ENCODE measurements around the gene AIRE. TPM values are rescaled to one million over a fixed set of nuclear protein-coding genes. Genes with fewer than 3 reads are reported as not detected.

Gene AIRE
- total RNA-seq, 6 donors from 2014 or later: not detected

DNA sequence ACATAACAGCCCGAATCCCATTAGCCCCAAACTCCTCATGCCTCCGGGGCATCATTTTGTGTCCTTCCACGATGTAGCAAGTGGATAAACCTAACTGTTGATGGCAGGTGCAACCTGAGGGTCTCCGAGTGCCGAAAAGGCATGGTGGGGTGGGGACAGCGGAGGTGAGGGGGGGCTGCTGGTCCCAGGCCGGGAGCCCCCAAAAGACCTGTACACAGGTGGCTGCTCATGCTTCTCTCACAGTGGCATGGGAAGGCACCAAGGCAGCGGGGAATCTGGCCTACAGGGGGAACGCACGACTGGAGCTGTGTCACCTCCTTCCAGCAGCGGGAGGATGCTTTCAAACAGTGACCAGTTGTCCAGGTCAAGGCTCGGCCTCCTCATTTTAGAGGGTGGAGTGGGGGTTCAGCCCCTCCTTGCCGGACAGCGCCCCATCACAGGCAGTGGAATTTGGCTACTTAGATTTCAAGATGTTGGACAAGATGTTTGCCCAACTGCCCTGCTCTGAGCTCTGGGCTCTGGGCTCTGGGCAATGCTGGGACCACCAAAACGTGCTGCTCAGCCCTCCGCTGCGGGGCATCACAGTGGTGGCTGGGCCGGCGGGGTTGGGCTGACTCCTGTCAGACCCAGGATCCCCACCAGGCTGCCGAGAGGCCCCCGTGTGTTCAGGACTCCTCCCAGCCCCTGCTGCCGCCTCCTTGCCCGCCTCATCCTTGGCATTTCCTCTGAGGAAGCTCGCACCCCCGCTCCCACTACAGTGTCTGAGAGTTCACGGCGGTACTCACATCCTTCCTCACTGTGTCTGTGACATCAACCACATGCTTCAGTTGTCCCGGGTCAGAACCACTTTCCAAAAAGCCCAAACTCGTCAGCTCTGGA, 31.6 kb upstream of the AIRE start:
- WGBS, 2 donors: 61 to 72% methylated on average over 17 to 22 of the region's 29 CpGs
- peak in 1 of 2 donors; percentile 32 for ATAC-seq (ENCODE audit: low FRiP score in 2 of 2)
- Histone ChIP-seq H3K4me1 (peaks cover 0 to 9% (median 3%) of the 10 kb centered on the region in 4 donors), H3K36me3 (no peaks in the 10 kb centered on the region), H3K9me3 (no peaks in the 10 kb centered on the region), H3K4me3 (no peak overlapping the region), H3K27ac (no peak overlapping the region), H3K27me3 (no peaks in the 10 kb centered on the region)
- DNase-seq: peak in 1 of 2 donors; percentile 70
- peak in 1 of 2 donors; percentile 20 for TF ChIP-seq POLR2AphosphoS5 (IDR thresholded peaks at IDR 0.05)
- no peak for TF ChIP-seq EP300 (IDR thresholded peaks at IDR 0.05)

DNA sequence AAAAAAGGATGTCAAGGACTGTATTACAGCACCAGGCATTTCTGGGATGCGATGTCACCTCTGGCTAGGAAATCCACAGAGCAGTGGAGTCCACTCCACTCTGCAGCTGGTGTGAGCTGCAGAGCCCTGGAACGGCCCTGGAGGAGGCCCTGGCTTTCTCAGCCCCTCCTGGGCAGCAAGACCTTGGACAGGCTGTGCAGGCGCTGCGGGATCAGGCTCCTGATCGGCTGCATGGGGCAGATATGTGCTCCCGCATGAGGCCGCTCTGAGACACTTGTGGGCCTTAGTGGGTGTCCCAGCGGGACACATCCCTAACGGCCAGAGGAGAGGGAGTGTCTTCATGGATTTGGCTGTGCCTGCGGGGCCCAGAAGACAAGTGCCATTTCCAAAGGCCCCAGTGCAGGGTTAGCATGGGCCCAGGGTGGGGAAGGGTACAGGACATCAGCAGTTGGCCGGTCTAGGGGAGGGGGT, 30.1 kb upstream of the AIRE start:
- Histone ChIP-seq H3K9me3 (no peaks in the 10 kb centered on the region), H3K4me1 (peaks cover 0 to 9% (median 3%) of the 10 kb centered on the region in 4 donors), H3K27me3 (no peaks in the 10 kb centered on the region), H3K36me3 (no peaks in the 10 kb centered on the region), H3K27ac (no peak overlapping the region), H3K4me3 (no peak overlapping the region)
- WGBS, 2 donors: 78 to 94% methylated on average over 1 to 10 of the region's 11 CpGs
- TF ChIP-seq POLR2AphosphoS5 (IDR thresholded peaks at IDR 0.05): no peak
- TF ChIP-seq POLR2A (IDR thresholded peaks at IDR 0.05): no peak
- TF ChIP-seq, protein P1, sequence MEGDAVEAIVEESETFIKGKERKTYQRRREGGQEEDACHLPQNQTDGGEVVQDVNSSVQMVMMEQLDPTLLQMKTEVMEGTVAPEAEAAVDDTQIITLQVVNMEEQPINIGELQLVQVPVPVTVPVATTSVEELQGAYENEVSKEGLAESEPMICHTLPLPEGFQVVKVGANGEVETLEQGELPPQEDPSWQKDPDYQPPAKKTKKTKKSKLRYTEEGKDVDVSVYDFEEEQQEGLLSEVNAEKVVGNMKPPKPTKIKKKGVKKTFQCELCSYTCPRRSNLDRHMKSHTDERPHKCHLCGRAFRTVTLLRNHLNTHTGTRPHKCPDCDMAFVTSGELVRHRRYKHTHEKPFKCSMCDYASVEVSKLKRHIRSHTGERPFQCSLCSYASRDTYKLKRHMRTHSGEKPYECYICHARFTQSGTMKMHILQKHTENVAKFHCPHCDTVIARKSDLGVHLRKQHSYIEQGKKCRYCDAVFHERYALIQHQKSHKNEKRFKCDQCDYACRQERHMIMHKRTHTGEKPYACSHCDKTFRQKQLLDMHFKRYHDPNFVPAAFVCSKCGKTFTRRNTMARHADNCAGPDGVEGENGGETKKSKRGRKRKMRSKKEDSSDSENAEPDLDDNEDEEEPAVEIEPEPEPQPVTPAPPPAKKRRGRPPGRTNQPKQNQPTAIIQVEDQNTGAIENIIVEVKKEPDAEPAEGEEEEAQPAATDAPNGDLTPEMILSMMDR (IDR thresholded peaks at IDR 0.05): no peak
- TF ChIP-seq EP300 (IDR thresholded peaks at IDR 0.05): no peak
- peak; percentile 4 to 33 for ATAC-seq (ENCODE audit: low FRiP score in 2 of 2)
- no peak for DNase-seq

DNA sequence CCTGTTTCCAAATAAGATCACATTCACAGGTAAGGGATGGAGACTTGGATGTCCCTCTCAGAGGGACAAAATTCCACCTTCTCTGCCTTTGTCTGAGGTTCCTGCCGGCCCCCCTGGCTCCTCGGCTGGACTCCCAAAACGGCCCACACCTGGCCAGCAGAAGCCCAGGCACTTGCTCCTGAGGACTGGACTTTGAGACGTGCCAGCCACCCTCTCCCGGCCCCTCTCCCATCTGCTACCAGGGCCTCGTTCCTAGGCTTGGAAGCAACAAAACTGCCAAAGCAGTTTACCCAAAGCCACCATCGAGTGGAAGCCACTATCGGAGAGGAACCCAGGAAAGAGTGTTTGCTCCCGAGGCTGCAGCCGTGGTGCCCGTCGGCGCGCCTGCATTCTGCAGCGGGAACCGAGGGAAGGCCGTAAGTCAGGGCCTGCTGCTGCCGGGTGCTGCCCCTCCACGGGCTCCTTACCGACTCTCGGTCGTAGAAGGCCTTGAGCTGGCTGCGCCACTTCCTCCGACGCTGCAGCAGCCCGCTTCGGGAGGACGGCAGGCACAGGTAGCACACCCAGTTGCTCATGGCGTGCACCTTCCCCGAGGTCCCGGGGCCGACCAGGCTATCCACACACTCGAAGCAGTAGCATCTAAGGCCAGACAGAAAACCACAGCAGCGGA, 27.5 kb upstream of the AIRE start:
- 83 to 89% methylated on average over 18 to 24 of the region's 34 CpGs for WGBS, 2 donors
- ATAC-seq (ENCODE audit: low FRiP score in 2 of 2): no peak
- Histone ChIP-seq H3K27me3 (no peaks in the 10 kb centered on the region), H3K27ac (no peak overlapping the region), H3K4me3 (no peak overlapping the region), H3K36me3 (no peaks in the 10 kb centered on the region), H3K9me3 (no peaks in the 10 kb centered on the region), H3K4me1 (peaks cover 0 to 9% (median 3%) of the 10 kb centered on the region in 4 donors)
- TF ChIP-seq POLR2A (IDR thresholded peaks at IDR 0.05): no peak
- TF ChIP-seq POLR2AphosphoS5 (IDR thresholded peaks at IDR 0.05): no peak
- TF ChIP-seq, protein P1 (IDR thresholded peaks at IDR 0.05): no peak
- TF ChIP-seq EP300 (IDR thresholded peaks at IDR 0.05): no peak
- peak in 1 of 2 donors; percentile 70 for DNase-seq

DNA sequence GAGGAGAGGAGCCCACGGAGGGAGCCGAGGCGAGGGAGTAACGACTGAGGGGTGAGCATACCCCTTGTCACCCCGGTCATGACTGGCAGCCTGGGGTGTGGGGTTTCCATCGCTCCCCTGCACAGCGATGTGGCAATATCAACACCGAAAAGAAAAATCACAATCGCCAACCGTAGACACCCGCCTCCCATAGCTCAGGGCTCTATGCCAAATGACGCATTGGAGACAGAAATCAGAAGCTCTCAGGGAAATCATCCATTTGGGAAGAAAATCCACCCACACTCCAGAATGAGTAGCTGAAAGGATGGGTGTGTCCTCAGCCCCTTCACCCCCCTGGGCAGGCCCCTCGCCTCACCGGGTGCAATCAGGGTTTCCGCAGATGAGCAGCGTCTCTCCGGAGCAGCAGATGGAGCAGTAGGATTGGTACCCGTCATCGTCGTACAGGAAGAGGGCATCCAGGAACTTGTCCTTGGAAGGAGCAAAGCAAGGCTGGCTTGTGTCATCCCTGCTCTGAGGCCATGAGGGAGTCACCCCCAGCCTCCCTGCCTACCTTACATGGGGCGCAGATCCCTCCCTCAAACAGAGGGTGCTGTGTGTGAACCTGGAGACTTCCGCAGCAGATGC, 26.5 kb upstream of the AIRE start:
- Histone ChIP-seq H3K4me1 (peaks cover 0 to 6% (median 2%) of the 10 kb centered on the region in 4 donors), H3K4me3 (no peak overlapping the region), H3K27me3 (no peaks in the 10 kb centered on the region), H3K9me3 (no peaks in the 10 kb centered on the region), H3K36me3 (no peaks in the 10 kb centered on the region), H3K27ac (no peak overlapping the region)
- no peak for DNase-seq
- no peak for TF ChIP-seq EP300 (IDR thresholded peaks at IDR 0.05)
- no peak for TF ChIP-seq POLR2A (IDR thresholded peaks at IDR 0.05)
- TF ChIP-seq, protein P1 (IDR thresholded peaks at IDR 0.05): no peak
- TF ChIP-seq POLR2AphosphoS5 (IDR thresholded peaks at IDR 0.05): no peak
- no peak for ATAC-seq (ENCODE audit: low FRiP score in 2 of 2)
- WGBS, 2 donors: 90 to 93% methylated on average over 22 of the region's 22 CpGs

DNA sequence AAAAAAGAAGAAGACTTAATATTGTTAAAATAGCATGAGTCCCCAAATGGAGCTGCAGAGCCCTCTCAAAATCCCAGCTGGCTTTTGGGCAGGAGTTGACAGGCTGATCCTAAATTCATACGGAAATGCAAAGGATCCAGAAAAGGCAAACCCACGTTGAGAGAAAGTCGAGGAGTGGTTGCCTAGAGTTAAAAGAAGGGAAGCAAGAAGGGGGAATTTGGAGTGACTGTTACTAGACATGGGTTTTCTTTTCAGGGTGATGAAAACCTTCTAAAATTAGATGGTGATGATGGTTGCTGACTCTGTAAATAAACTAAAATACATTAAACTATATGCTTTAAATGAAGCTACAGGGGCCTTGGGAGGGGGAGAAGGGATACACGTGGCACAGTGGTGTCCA, 25.6 kb upstream of the AIRE start:
- H3K4me1 ChIP-seq: no peaks in the 10 kb centered on the region
- no peak overlapping the region for H3K4me3 ChIP-seq
- H3K27ac ChIP-seq: no peak overlapping the region
- ATAC-seq (ENCODE audit: low FRiP score in 2 of 2) (no peak), DNase-seq (no peak)
- TF ChIP-seq POLR2A (IDR thresholded peaks at IDR 0.05) (no peak), POLR2AphosphoS5 (IDR thresholded peaks at IDR 0.05) (no peak), EP300 (IDR thresholded peaks at IDR 0.05) (no peak)
- TF ChIP-seq, protein P1 (IDR thresholded peaks at IDR 0.05): no peak
- no peaks in the 10 kb centered on the region for H3K36me3 ChIP-seq
- H3K27me3 ChIP-seq: no peaks in the 10 kb centered on the region
- WGBS, 2 donors: 64 to 84% methylated on average over 4 of the region's 4 CpGs
- H3K9me3 ChIP-seq: no peaks in the 10 kb centered on the region

All from upper lobe of left lung (tissue), 6 donors.